Amniotic epithelial cell (primary cell): ENCODE measurements around the gene STMND1.

Source experiments
- DNase-seq: peaks from one replicate; pipeline ENCODE4 v3.0.0-alpha.2; 2010; ENCODE audit warnings: low read depth

STMND1 gene

DNA sequence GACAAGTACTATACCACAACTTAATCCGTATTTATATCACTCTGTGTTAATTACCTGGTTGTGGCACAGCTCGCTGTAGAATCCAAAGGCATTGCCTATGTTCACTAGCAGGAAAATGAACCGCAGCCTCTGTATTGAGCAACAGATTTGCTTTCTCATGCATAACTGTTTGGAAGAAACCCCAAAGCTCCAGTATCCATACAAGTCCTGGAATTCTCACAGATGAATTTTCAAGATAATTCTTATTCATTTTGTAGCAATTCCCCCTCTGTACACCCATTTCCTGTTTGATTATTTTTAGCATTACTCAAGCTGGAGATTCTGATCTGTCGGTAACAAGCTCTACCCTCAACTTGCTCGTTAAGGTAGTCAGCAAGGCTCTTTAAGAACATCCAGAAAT is 63.5 kb downstream of the STMND1 start:
- DNase-seq: peak; percentile 26

GRCh38 chr6:17167327-17167979 is 65.6 kb downstream of the STMND1 start:
- peak; percentile 17 for DNase-seq

- DNase-seq: no peak
Observed at GRCh38 chr6:17169291-17169690, 67.4 kb downstream of the STMND1 start.

GRCh38 chr6:17169711-17170110 is 67.9 kb downstream of the STMND1 start:
- DNase-seq: no peak

DNA sequence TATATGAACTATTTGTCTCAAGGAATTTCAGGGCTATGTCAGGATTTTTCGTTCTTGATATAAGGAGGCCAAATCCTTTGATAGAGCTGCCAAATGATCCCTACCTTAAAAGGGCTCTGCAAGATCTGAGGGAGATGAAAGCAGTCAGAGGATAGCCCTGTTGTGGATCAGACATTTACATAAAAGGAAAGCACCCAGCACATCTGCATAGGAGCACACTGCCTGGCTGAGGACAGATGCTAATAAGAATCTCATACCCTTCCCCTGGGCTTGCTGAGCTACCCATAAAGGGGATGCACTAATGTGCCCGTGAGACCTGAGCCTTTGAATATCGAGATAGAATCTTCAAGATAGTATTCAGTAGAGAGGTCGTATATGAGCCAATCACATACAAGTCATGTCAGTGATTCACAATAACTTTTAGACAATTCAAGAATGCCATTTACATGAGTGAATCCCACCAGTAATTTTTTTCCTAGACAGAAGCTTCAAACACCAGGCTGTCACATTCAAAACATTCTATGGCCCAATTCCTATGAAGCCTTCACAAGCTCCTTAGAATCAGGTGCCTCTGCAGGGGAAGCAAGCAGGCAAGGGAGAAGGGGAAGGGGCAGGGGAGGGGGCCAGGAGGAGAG is 71.1 kb downstream of the STMND1 start:
- no peak for DNase-seq

DNA sequence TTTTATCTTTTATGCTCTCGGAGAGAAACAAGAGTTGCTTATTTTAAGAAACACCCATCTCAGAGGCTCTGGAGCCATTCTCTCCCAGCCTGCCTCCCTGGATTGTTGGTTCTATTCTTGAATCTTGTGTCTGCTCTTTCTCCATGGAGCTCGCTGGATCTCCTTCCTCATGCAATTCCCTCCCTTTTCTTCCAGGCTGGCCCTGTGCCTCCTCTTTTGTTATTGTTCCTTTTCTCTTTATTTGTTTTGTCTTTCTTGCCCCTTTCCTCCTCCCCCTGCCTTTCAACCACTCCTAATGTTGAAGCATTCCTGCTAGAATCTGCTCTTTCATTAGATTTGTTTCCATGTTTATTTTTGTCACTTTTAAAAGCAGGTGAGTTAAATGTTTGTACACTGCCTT is 76.5 kb downstream of the STMND1 start:
- no peak for DNase-seq

GRCh38 chr6:17178754-17179529 is 77.1 kb downstream of the STMND1 start:
- DNase-seq: peak; percentile 26

- no peak for DNase-seq
Observed at GRCh38 chr6:17179530-17180073, 77.8 kb downstream of the STMND1 start.
